Middle frontal gyrus (tissue), 1 donor: ENCODE results near the gene ALG14.
"Not testable (repeated sequence)": the region's sequence is repeated elsewhere in the genome, so short reads cannot be mapped to it uniquely, and the experiment has no call there.

Experiments
- DNase-seq: peaks from one replicate; pipeline ENCODE4 v3.0.0-alpha.2; 2015; ENCODE audit warnings: low spot score; ENCODE audit errors: extremely low spot score

Gene ALG14

GRCh38 chr1:95043141-95043980, 29.4 kb downstream of the ALG14 start:
- peak; percentile 75 for DNase-seq

- no peak for DNase-seq
These were observed 30.5 kb downstream of the ALG14 start for GRCh38 chr1:95042286-95042685.

- peak; percentile 56 for DNase-seq
These were observed 31.1 kb downstream of the ALG14 start for GRCh38 chr1:95041491-95042165.

- DNase-seq: no peak
These were observed 32.7 kb downstream of the ALG14 start for GRCh38 chr1:95040032-95040525.

GRCh38 chr1:95039360-95040031, 33.3 kb downstream of the ALG14 start:
- no peak for DNase-seq

- no peak for DNase-seq
These were observed 37.2 kb downstream of the ALG14 start for GRCh38 chr1:95035536-95035935.

GRCh38 chr1:95034506-95034905, 38.2 kb downstream of the ALG14 start:
- DNase-seq: no peak

- DNase-seq: no peak
These were observed 38.9 kb downstream of the ALG14 start for GRCh38 chr1:95033843-95034242.

GRCh38 chr1:95029532-95029931, 43.2 kb downstream of the ALG14 start:
- no peak for DNase-seq

- DNase-seq: no peak
These were observed 43.8 kb downstream of the ALG14 start for GRCh38 chr1:95028954-95029353.

- DNase-seq: no peak
These were observed 45.7 kb downstream of the ALG14 start for GRCh38 chr1:95027046-95027445.

- DNase-seq: no peak
These were observed 49.2 kb downstream of the ALG14 start for GRCh38 chr1:95023399-95024043.

GRCh38 chr1:95022644-95022926, 50.2 kb downstream of the ALG14 start:
- no peak for DNase-seq

- DNase-seq: peak; percentile 45
These were observed 50.7 kb downstream of the ALG14 start for GRCh38 chr1:95021805-95022643.

GRCh38 chr1:95021119-95021518, 51.6 kb downstream of the ALG14 start:
- no peak for DNase-seq

GRCh38 chr1:95019466-95019865, 53.3 kb downstream of the ALG14 start:
- DNase-seq: not testable (repeated sequence)

GRCh38 chr1:95018602-95019369, 54.0 kb downstream of the ALG14 start:
- no peak for DNase-seq

GRCh38 chr1:95017775-95018174, 55.0 kb downstream of the ALG14 start:
- DNase-seq: no peak

- DNase-seq: no peak
These were observed 57.7 kb downstream of the ALG14 start for GRCh38 chr1:95015076-95015475.

- no peak for DNase-seq
These were observed 58.7 kb downstream of the ALG14 start for GRCh38 chr1:95013950-95014574.
